Activated CD4-positive, alpha-beta T cell treated with anti-CD3 and anti-CD28 coated beads, Interleukin-2, Interleukin-6, amounts not matched to agents 100 ng/mL and 50 ng/mL, durations not matched to agents 16 hours and 8 hours (primary cell): Measurements from ENCODE around the gene FAM120A.
"Not testable (repeated sequence)": the region's sequence is repeated elsewhere in the genome, so short reads cannot be mapped to it uniquely, and the experiment has no call there.

Experiments
- DNase-seq: peaks from one replicate; pipeline ENCODE4 v3.0.0-alpha.2; 2020

The FAM120A gene

GRCh38 chr9:93450945-93451815, at the start of gene FAM120A:
Gene FAM120A (plus strand): TSS chr9:93451685. CDS start chr9:93451916, 231 bp downstream.
- DNase-seq = peak; percentile 80

DNA sequence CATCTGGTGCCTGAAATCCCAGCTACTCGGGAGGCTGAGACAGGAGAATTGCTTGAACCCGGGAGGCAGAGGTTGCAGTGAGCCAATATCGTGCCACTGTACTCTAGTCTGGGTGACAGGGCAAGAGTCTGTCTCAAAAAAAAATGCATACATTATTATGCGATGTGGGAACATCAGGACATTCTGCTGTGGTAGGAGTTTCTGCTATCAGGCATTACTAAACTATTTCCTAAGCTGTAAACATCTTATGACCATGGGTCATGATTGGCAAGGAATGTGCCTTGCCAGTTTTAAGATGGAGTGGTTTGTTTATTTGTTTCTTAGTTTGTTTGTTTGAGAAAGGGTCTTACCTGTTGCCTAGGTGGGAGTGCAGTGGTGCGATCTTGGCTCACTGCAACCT, 45.1 kb upstream of the FAM120A start:
- DNase-seq = no peak

DNA sequence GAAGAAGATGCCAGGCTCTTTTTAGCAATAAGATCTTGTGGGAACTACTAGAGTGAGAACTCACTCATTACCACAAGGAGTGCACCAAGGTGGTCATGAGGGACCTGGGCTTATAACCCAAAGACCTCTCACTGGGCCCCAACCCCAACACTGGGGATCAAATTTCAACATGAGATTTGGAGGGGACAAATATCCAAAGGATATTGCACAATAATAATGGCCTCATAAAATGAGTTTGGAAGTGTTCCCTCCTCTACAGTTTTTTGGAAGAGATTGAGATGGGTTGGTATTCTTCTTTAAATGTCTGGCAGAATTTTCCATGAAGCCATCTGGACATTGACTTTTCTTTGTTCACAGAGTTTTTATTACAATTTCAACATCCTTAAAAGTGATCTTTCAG, 38.0 kb upstream of the FAM120A start:
- DNase-seq = no peak

DNA sequence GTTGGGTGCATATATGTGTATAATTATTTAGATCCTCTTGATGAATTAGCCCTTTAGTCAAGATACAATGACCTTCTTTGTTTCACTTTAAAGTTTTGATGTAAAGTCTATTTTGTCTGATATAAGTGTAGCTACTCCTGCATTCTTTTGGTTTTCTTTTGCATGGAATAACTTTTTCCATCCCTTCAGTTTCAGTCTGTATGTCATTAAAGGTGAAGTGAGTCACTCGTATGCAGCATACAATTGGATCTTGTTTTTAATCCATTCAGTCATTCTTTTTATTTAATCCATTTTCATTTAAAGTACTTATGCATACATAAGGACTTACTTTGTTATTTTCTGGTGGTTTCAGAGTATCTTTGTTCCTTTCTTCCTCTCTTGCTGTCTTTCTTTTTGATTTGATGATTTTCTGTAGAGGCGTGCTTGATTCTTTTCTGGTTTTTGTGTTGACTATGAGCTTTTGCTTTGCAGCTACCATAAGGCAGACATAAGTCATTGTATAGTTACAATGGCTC, 36.3 kb upstream of the FAM120A start:
- DNase-seq = no peak

DNA sequence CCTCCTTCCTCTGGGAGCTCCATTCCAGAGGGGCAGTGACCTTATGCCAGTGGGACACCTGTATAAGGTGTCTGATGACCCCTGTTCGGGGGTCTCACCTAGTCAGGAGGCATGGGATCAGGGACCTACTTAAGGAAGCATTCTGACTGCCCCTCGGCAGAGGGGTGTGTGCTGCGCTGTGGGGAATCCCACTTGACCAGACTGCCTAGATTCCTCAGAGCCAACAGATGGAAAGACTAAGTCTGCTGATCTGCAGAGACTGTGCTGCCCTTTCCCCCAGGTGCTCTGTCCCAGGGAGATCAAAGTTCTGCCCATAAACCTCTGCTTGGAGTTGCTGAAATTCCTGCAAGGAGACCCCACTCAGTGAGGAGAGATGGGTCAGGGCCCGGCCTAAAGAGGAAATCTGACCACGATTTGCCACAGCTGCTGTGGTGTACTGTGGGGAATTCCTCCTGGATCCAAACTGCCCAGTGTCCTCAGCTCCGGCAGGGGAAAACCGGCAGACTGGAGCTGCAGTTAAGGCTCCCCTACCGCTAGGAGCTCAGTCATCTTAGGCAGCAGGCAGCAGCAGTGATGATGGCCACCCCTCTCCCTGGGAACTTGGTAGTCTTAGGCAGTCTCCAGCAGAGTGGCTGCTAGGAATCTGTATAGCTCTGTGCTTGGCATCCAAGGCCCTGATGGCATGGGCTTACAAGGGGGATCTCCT, 34.8 kb upstream of the FAM120A start:
- no peak for DNase-seq

DNA sequence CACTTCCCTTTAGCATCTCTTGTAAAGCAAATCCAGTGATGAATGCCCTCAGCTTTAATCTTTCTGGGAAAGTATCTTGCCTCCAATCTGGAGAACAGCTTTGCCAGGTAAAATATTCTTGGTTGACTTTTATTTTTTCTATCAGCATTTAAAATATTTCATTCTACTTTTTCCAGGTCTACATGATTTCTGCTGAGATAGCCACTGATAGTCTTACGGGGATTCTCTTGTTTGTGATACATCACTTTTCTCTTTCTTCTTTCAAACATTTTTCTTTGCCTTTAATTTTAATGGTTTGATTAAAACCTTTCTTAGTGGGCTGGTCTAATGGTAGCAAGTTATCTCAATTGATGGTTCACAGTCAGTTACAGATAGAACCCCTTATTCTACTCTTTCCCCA, 33.9 kb upstream of the FAM120A start:
- no peak for DNase-seq

- no peak for DNase-seq
These were observed 32.5 kb upstream of the FAM120A start for GRCh38 chr9:93419023-93419422.

- DNase-seq = no peak
These were observed 28.4 kb upstream of the FAM120A start for GRCh38 chr9:93422977-93423616.

GRCh38 chr9:93427655-93428379, 23.7 kb upstream of the FAM120A start:
- no peak for DNase-seq

- no peak for DNase-seq
These were observed 19.9 kb upstream of the FAM120A start for GRCh38 chr9:93431539-93432105.

DNA sequence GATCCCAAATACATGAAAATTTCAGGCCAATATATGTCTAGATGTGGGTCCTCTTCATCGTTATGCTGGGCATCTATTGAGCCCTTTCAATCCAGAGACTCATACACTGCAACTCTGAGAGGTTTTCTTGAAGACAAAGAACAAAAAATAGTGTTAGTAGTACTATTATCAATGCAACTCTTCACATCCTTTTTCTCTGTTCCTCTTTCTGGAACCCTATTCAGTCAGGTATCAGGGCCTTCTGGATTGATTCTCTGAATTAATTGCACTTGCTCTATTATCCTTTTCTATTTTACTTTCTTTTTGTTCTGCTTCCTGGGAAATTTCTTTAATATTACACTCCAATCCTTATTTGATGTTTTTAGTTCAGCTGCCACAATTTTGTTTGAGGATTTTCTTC, 18.5 kb upstream of the FAM120A start:
- DNase-seq = no peak

- DNase-seq = no peak
These were observed 17.4 kb upstream of the FAM120A start for GRCh38 chr9:93434056-93434455.

- DNase-seq = no peak
These were observed 16.1 kb upstream of the FAM120A start for GRCh38 chr9:93435386-93435785.

DNA sequence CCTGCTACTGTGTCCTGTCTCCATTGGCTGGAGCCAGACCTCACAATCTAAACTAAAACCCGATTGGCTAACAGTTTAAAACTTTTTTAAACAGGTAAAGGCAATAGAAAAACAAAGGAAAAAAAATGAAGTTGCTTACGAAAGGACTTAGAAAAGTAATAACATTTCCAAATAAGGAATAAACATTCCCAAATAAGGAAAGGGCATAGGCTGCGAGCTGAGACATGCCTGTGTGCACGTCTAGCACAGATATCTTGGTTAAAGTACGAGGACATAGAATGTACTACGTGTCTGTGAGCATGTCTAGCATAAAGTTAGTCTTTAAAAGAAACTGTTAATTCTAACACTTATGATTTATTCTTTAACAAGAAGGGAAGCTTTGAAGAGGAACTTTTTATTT, 15.3 kb upstream of the FAM120A start:
- DNase-seq = no peak

DNA sequence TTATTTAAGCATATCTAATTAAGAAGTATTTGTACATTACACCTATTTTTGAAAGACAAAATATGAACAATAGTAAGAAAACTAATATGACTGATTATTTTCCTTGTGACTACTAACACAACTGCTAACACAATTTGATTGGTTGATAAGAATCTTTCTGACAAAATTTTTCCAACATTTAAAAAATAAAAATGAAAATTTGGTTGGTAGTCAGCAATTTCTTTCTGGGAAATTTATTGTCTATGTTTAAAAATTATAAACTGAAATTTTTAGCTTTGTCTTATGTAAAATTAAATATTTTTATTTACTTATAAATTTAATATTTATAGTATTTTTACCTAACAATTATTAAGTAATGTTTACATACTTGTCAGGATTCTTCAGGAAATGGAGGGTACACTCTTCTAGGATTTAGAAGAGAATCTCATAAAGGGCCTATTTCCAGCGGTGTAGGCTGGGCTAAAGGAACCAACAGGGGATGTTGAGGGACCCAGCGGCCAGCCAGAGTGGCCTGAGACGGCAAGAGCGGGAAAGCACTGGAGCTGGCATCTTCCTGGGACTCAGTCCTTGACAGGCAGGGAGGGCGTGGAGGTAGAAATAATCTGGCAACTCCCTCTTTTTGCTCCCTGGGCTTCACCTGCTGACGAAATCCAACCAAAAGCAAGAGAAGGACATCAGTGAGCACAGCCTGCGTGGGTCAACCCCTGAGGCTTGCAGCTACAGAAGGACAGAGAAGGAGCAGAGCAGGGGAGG, 14.7 kb upstream of the FAM120A start:
- DNase-seq = no peak

- DNase-seq = no peak
These were observed 13.5 kb upstream of the FAM120A start for GRCh38 chr9:93437996-93438395.

GRCh38 chr9:93439301-93439700, 12.2 kb upstream of the FAM120A start:
- DNase-seq = not testable (repeated sequence)

DNA sequence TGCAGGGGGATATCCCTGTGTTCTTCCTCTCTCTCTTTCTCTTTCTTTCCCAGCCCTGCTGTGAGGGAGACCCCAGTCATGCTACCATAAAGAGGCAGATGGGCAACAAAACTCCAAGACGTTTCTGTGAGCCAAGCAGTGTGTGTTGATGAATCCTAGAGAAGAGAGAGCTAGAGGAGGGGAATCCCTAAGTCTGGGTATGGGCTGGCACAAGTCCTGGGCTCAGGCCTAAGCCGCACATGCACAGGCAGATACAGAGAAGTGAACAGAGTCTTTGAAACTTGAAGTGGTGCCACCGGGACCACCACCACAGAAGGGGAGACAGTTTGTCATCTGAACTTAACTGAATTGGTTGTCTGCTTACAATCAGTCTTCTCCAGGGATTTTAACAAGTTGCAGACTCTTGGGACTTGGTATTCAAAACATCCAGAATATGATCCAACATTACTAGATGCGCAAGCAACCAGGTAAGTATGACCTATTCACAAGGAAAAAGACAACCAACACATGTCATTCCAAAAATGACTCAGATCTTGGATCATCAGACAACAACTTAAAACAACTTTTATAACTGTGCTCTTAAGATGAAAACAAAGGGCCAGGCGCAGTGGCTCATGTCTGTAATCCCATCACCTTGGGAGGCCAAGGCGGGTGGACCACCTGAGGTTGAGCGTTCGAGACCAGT, 10.4 kb upstream of the FAM120A start:
- no peak for DNase-seq

DNA sequence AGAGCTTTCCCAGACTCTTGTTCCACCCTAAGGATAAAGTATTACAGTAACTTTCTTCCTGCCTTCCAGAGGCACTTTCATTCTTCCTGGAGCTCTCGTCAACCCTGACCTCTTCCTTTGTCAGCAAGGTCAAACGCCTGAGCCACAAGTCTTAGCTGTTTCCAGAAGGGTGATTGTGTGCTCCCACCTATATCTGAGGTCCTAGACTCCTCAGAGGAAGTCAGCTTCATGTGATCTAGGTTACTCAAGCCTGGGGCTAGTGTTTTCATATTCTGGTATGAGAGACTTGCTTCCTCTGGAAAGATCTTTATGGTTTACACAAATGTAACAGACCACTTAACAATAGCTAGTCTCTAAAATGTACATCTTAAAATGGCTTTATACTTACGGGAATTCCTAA, 5.4 kb upstream of the FAM120A start:
- no peak for DNase-seq

DNA sequence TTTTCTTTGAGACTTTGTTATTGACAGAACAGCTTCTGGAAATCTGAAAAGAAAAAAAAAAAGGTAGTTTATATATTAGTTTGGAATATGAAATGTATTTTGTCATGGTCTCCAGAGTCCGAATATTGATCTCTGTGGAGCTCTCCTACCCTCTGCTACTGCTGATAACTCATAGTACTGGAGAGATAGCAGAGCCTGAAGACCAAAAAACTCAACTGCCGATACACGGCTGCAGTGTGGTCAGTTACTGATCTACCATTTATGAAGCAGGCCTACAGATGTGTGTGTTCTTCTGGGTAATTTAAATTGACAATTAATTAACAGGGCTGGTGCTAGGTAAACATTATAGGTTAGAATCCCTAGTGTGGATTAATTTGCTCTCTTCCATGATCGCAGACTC, 3.8 kb upstream of the FAM120A start:
- DNase-seq = no peak
